Femur (tissue), 1 donor: ENCODE measurements around the gene PCP2.
"Not testable (repeated sequence)": the region's sequence is repeated elsewhere in the genome, so short reads cannot be mapped to it uniquely, and the experiment has no call there.

Experiments
- DNase-seq: peaks from one replicate; pipeline ENCODE4 v3.0.0-alpha.2; 2017

PCP2 gene

GRCh38 chr19:7661744-7662538 is 28.4 kb upstream of the PCP2 start:
- DNase-seq, result no peak

- DNase-seq, result no peak
Observed at GRCh38 chr19:7658219-7658686, 24.7 kb upstream of the PCP2 start.

GRCh38 chr19:7657131-7657751 is 23.7 kb upstream of the PCP2 start:
- DNase-seq, result no peak

GRCh38 chr19:7655581-7655980 is 22.1 kb upstream of the PCP2 start:
- DNase-seq, result no peak

GRCh38 chr19:7654401-7654800 is 20.9 kb upstream of the PCP2 start:
- DNase-seq, result no peak

GRCh38 chr19:7652061-7652641 is 18.6 kb upstream of the PCP2 start:
- peak; percentile 91 for DNase-seq

GRCh38 chr19:7650148-7650547 is 16.6 kb upstream of the PCP2 start:
- no peak for DNase-seq

- DNase-seq, result no peak
Observed at GRCh38 chr19:7648265-7649014, 14.9 kb upstream of the PCP2 start.

- no peak for DNase-seq
Observed at GRCh38 chr19:7647156-7647555, 13.6 kb upstream of the PCP2 start.

GRCh38 chr19:7646426-7646700 is 12.8 kb upstream of the PCP2 start:
- no peak for DNase-seq

- DNase-seq, result no peak
Observed at GRCh38 chr19:7645656-7646425, 12.3 kb upstream of the PCP2 start.

GRCh38 chr19:7645163-7645562 is 11.6 kb upstream of the PCP2 start:
- no peak for DNase-seq

- no peak for DNase-seq
Observed at GRCh38 chr19:7644550-7644877, 11.0 kb upstream of the PCP2 start.

GRCh38 chr19:7643629-7644549 is 10.4 kb upstream of the PCP2 start:
- DNase-seq, result not testable (repeated sequence)

- DNase-seq, result no peak
Observed at GRCh38 chr19:7643031-7643415, 9.5 kb upstream of the PCP2 start.

GRCh38 chr19:7642295-7643030 is 8.9 kb upstream of the PCP2 start:
- no peak for DNase-seq

- no peak for DNase-seq
Observed at GRCh38 chr19:7641290-7642276, 8.1 kb upstream of the PCP2 start.

- no peak for DNase-seq
Observed at GRCh38 chr19:7640803-7641202, 7.3 kb upstream of the PCP2 start.

- DNase-seq, result no peak
Observed at GRCh38 chr19:7639863-7640348, 6.4 kb upstream of the PCP2 start.
